ENCODE measurements around the gene TINAGL1.
A peak's percentile ranks its signal among the peaks of the same experiment; 100 is the strongest.

The TINAGL1 gene

GRCh38 chr1:31617916-31618746 lies 41.8 kb downstream of the TINAGL1 start:
- Histone ChIP-seq H4K20me1 (ENCODE audit: low read depth, low read length) (no peaks in the 10 kb centered on the region), H3K27me3 (ENCODE audit: low read length) (no peaks in the 10 kb centered on the region), H2AFZ (ENCODE audit: low read depth, low read length, severe bottlenecking) (no peak overlapping the region), H3F3A (ENCODE audit: insufficient read depth) (no peaks in the 10 kb centered on the region), H3K27ac (ENCODE audit: low read depth, low read length) (no peak overlapping the region), H3K9me2 (replicated peaks; ENCODE audit: insufficient read depth, low read length) (no peaks in the 10 kb centered on the region), H3K9me3 (ENCODE audit: insufficient read depth, low read length) (no peaks in the 10 kb centered on the region), H3K4me2 (ENCODE audit: low read depth, low read length, poor library complexity, severe bottlenecking) (peak overlapping the region; percentile 47), H3K4me3 (ENCODE audit: insufficient read depth, low read length, poor library complexity, severe bottlenecking) (no peak overlapping the region), H3K9ac (ENCODE audit: low read length) (no peak overlapping the region), H3K79me2 (ENCODE audit: insufficient read depth, low read length) (no peaks in the 10 kb centered on the region), H3K36me3 (ENCODE audit: low read length) (no peaks in the 10 kb centered on the region)
- TF ChIP-seq, protein P1, sequence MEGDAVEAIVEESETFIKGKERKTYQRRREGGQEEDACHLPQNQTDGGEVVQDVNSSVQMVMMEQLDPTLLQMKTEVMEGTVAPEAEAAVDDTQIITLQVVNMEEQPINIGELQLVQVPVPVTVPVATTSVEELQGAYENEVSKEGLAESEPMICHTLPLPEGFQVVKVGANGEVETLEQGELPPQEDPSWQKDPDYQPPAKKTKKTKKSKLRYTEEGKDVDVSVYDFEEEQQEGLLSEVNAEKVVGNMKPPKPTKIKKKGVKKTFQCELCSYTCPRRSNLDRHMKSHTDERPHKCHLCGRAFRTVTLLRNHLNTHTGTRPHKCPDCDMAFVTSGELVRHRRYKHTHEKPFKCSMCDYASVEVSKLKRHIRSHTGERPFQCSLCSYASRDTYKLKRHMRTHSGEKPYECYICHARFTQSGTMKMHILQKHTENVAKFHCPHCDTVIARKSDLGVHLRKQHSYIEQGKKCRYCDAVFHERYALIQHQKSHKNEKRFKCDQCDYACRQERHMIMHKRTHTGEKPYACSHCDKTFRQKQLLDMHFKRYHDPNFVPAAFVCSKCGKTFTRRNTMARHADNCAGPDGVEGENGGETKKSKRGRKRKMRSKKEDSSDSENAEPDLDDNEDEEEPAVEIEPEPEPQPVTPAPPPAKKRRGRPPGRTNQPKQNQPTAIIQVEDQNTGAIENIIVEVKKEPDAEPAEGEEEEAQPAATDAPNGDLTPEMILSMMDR (IDR thresholded peaks at IDR 0.05; ENCODE audit: insufficient read depth, low read length, poor library complexity, severe bottlenecking): peak; percentile 82
- TF ChIP-seq EZH2phosphoT487 (conservative IDR thresholded peaks at IDR 0.05; ENCODE audit: low read length): no peak

DNA sequence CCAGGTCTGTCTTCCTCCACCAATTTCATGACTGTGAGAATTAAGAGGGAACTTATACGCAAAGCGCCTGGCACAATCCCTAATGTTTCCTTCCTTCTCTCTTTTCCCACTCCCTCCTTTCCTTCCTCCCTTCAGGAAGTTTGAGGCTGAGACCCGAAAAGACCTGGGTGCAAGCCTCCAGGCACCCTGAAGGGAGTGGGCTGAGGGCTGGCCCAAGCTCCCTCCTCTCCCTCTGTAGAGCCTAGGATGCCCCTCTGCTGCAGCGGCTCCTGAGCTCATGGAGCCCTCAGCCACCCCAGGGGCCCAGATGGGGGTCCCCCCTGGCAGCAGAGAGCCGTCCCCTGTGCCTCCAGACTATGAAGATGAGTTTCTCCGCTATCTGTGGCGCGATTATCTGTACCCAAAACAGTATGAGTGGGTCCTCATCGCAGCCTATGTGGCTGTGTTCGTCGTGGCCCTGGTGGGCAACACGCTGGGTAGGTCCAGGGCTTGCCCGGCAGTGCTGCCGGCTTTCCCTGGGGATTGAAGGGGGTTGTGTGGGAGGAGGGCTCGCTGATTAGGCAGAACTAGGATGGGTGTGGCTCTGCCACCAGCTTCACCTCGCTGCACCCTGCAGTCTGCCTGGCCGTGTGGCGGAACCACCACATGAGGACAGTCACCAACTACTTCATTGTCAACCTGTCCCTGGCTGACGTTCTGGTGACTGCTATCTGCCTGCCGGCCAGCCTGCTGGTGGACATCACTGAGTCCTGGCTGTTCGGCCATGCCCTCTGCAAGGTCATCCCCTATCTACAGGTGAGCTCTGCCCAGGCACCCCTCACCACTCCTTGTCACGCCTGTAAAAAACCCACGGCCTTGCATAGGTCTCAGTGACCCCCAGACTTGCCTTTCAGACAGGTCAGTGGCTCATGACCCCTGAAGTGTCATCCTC lies 42.9 kb downstream of the TINAGL1 start:
- Histone ChIP-seq H3K9ac (ENCODE audit: low read length) (no peak overlapping the region), H3K4me3 (ENCODE audit: insufficient read depth, low read length, poor library complexity, severe bottlenecking) (no peak overlapping the region), H3K79me2 (ENCODE audit: insufficient read depth, low read length) (no peaks in the 10 kb centered on the region), H3K27ac (ENCODE audit: low read depth, low read length) (no peak overlapping the region), H3K27me3 (ENCODE audit: low read length) (no peaks in the 10 kb centered on the region), H3K9me2 (replicated peaks; ENCODE audit: insufficient read depth, low read length) (no peaks in the 10 kb centered on the region), H3K36me3 (ENCODE audit: low read length) (no peaks in the 10 kb centered on the region), H3K9me3 (ENCODE audit: insufficient read depth, low read length) (no peaks in the 10 kb centered on the region), H4K20me1 (ENCODE audit: low read depth, low read length) (no peaks in the 10 kb centered on the region), H3K4me2 (ENCODE audit: low read depth, low read length, poor library complexity, severe bottlenecking) (no peak overlapping the region), H3F3A (ENCODE audit: insufficient read depth) (no peaks in the 10 kb centered on the region), H2AFZ (ENCODE audit: low read depth, low read length, severe bottlenecking) (no peak overlapping the region)
- TF ChIP-seq, protein P1 (IDR thresholded peaks at IDR 0.05; ENCODE audit: insufficient read depth, low read length, poor library complexity, severe bottlenecking): no peak
- TF ChIP-seq EZH2phosphoT487 (conservative IDR thresholded peaks at IDR 0.05; ENCODE audit: low read length): no peak

- no peaks in the 10 kb centered on the region for H3K36me3 ChIP-seq (ENCODE audit: low read length)
- no peak overlapping the region for H3K4me3 ChIP-seq (ENCODE audit: insufficient read depth, low read length, poor library complexity, severe bottlenecking)
- H2AFZ ChIP-seq (ENCODE audit: low read depth, low read length, severe bottlenecking): no peak overlapping the region
- H3K27ac ChIP-seq (ENCODE audit: low read depth, low read length): no peak overlapping the region
- H3K79me2 ChIP-seq (ENCODE audit: insufficient read depth, low read length): no peaks in the 10 kb centered on the region
- no peaks in the 10 kb centered on the region for H3K27me3 ChIP-seq (ENCODE audit: low read length)
- no peaks in the 10 kb centered on the region for H3K9me2 ChIP-seq (replicated peaks; ENCODE audit: insufficient read depth, low read length)
- no peaks in the 10 kb centered on the region for H3F3A ChIP-seq (ENCODE audit: insufficient read depth)
- TF ChIP-seq, protein P1 (IDR thresholded peaks at IDR 0.05; ENCODE audit: insufficient read depth, low read length, poor library complexity, severe bottlenecking): no peak
- no peak for TF ChIP-seq EZH2phosphoT487 (conservative IDR thresholded peaks at IDR 0.05; ENCODE audit: low read length)
- H3K9me3 ChIP-seq (ENCODE audit: insufficient read depth, low read length): no peaks in the 10 kb centered on the region
- no peak overlapping the region for H3K4me2 ChIP-seq (ENCODE audit: low read depth, low read length, poor library complexity, severe bottlenecking)
- no peak overlapping the region for H3K9ac ChIP-seq (ENCODE audit: low read length)
- H4K20me1 ChIP-seq (ENCODE audit: low read depth, low read length): no peaks in the 10 kb centered on the region
Measured at GRCh38 chr1:31620631-31621497, 44.5 kb downstream of the TINAGL1 start.
